ENCODE data around the gene SMARCAL1. TPM values are rescaled to one million over a fixed set of nuclear protein-coding genes. Genes with fewer than 3 reads are reported as not detected.

Gene SMARCAL1
- total and polyA plus RNA-seq, 2 of the 13 experiments (the other 11 are each of a cell fraction or from before 2014, with no cell fraction given), result 12.7 to 21.3 TPM

- TF ChIP-seq ZBTB40 (IDR thresholded peaks at IDR 0.05) (no peak), ZBTB40 (CRISPR knock-in tag; IDR thresholded peaks at IDR 0.05) (peak; percentile 94), HES4 (CRISPR knock-in tag; IDR thresholded peaks at IDR 0.05; ENCODE audit: borderline replicate concordance) (peak; percentile 87), HNF1B (CRISPR knock-in tag; IDR thresholded peaks at IDR 0.05) (peak; percentile 96), ZNF253 (CRISPR knock-in tag; IDR thresholded peaks at IDR 0.05; ENCODE audit: borderline replicate concordance) (no peak), ZNF562 (CRISPR knock-in tag; IDR thresholded peaks at IDR 0.05; ENCODE audit: borderline replicate concordance) (no peak), ZNF713 (CRISPR knock-in tag; IDR thresholded peaks at IDR 0.05) (peak; percentile 82; the same call in 1 of the 2 replicates), KMT2A (CRISPR knock-in tag; IDR thresholded peaks at IDR 0.05) (0 out of 2 replicates have a peak, but pooled peaks have one; percentile 22), DR1 (CRISPR knock-in tag; IDR thresholded peaks at IDR 0.05) (peak; percentile 88), THAP8 (CRISPR knock-in tag; IDR thresholded peaks at IDR 0.05; ENCODE audit: borderline replicate concordance) (no peak; the same call in 1 of the 2 replicates), ZNF160 (CRISPR knock-in tag; IDR thresholded peaks at IDR 0.05) (peak; percentile 94; the same call in 1 of the 2 replicates), ZNF350 (CRISPR knock-in tag; IDR thresholded peaks at IDR 0.05; ENCODE audit: borderline replicate concordance, low read depth) (peak; percentile 98), IRX3 (CRISPR knock-in tag; IDR thresholded peaks at IDR 0.05; ENCODE audit: borderline replicate concordance, low read depth) (peak; percentile 73; the same call in 1 of the 2 replicates), SAFB2 (CRISPR knock-in tag; IDR thresholded peaks at IDR 0.05; ENCODE audit: borderline replicate concordance, low read depth) (peak; percentile 92), RXRB (CRISPR knock-in tag; IDR thresholded peaks at IDR 0.05; ENCODE audit: borderline replicate concordance) (peak; percentile 55)
These were observed at the start of gene SMARCAL1 (continued) for GRCh38 chr2:216412022-216412999.
